Mesodermal cell (in vitro differentiated cells): Measurements from ENCODE around the gene ZBTB32.

Experiments used
- H3K27ac ChIP-seq: 2 replicates; pipeline ENCODE4 v1.7.0; 2013; ENCODE audit warnings: mild to moderate bottlenecking, low read depth, low read length, moderate library complexity; ENCODE audit not compliant: severe bottlenecking
- H3K36me3 ChIP-seq: 2 replicates; pipeline ENCODE4 v1.7.1; 2013; ENCODE audit warnings: mild to moderate bottlenecking, low read length, moderate library complexity; ENCODE audit not compliant: control insufficient read depth, insufficient read depth
- H3K4me1 ChIP-seq: one replicate; pipeline ENCODE4 v1.7.1; 2013; ENCODE audit warnings: mild to moderate bottlenecking, low read length; ENCODE audit not compliant: insufficient read depth, control insufficient read depth, poor library complexity, severe bottlenecking
- H3K4me3 ChIP-seq: 2 replicates; pipeline ENCODE4 v1.7.0; 2013; ENCODE audit warnings: low read length, control low read depth, mild to moderate bottlenecking; ENCODE audit not compliant: insufficient read depth, poor library complexity, severe bottlenecking; ENCODE audit errors: extremely low read depth
- H3K9me3 ChIP-seq: 2 replicates; pipeline ENCODE4 v1.7.1; 2013; ENCODE audit warnings: mild to moderate bottlenecking, low read length, moderate library complexity; ENCODE audit not compliant: control insufficient read depth
- whole genome bisulfite sequencing, 2 experiments: methylation state at CpG; one replicate each; pipeline ENCODE4 v1.1.5; 2013; ENCODE audit warnings: missing lambda C conversion rate in 2 of 2; ENCODE audit not compliant: insufficient coverage in 2 of 2; 5-methylcytosine and 5-hydroxymethylcytosine counted together

Gene ZBTB32

GRCh38 chr19:35695895-35696422 lies 8.4 kb upstream of the ZBTB32 start:
- 90% methylated on average over 2 of the region's 2 CpGs; no CpG with 5 or more reads in 1 of the 2 experiments for WGBS, 2 experiments
- Histone ChIP-seq H3K27ac (no peak overlapping the region), H3K9me3 (no peaks in the 10 kb centered on the region), H3K4me1 (no peaks in the 10 kb centered on the region), H3K4me3 (no peak overlapping the region), H3K36me3 (no peaks in the 10 kb centered on the region)

DNA sequence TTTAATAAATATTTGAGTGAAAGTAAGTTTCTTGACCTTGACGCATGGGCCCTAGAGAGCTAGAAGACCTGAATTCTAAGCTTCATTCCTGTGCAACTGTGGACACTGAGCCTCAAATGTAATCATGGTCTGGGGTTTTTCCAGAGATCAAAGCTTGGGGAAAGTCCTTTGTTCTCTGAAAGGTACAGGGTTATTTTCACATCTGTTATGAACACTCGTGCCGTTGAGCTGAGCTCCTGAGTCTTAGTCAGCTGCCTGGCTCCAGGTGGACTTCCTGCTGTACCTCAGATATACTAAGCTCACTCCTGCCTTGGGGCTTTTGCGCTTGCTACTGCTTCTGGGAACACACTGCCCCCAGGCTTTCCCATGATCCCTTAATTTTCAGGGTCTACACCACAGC lies 7.5 kb upstream of the ZBTB32 start:
- H3K27ac ChIP-seq, result no peak overlapping the region
- H3K4me3 ChIP-seq, result no peak overlapping the region
- H3K36me3 ChIP-seq, result no peaks in the 10 kb centered on the region
- no peaks in the 10 kb centered on the region for H3K4me1 ChIP-seq
- WGBS, 2 experiments, result 72 to 93% methylated on average over 4 of the region's 4 CpGs
- H3K9me3 ChIP-seq, result no peaks in the 10 kb centered on the region

GRCh38 chr19:35702223-35703012 lies 1.9 kb upstream of the ZBTB32 start:
- H3K4me3 ChIP-seq, result peak overlapping the region; percentile 41
- no peaks in the 10 kb centered on the region for H3K9me3 ChIP-seq
- H3K36me3 ChIP-seq, result no peaks in the 10 kb centered on the region
- no peak overlapping the region for H3K27ac ChIP-seq
- no peaks in the 10 kb centered on the region for H3K4me1 ChIP-seq
- 1 to 2% methylated on average over 41 to 46 of the region's 50 CpGs for WGBS, 2 experiments

GRCh38 chr19:35703343-35703742 lies 1.0 kb upstream of the ZBTB32 start:
- Histone ChIP-seq H3K9me3 (no peaks in the 10 kb centered on the region), H3K27ac (no peak overlapping the region), H3K4me3 (no peak overlapping the region), H3K36me3 (no peaks in the 10 kb centered on the region), H3K4me1 (no peaks in the 10 kb centered on the region)
- 57 to 70% methylated on average over 4 to 7 of the region's 9 CpGs for WGBS, 2 experiments

DNA sequence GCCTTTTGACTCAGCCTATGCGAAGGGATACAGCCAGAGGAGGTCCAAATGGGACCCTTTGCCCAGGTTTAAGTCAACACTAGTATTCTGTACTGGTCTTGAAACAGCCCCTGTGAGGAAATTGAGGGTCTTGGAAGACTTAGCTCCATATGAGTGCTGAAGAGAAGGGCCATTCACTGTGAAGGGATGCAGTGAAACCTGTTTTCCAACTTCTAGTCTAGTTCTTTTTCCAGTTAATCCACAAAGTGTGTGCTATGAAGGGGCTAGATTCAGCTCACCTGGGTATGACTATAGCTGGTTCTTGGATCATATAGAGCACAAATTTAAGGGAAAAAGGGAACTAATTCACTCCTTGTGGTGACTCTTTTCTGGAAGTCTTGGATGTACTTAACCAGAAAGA lies 4.0 kb downstream of the ZBTB32 start:
- H3K27ac ChIP-seq, result no peak overlapping the region
- no peak overlapping the region for H3K4me3 ChIP-seq

GRCh38 chr19:35710784-35711723 lies 6.7 kb downstream of the ZBTB32 start:
- no peaks in the 10 kb centered on the region for H3K9me3 ChIP-seq
- 45 to 55% methylated on average over 6 to 8 of the region's 13 CpGs for WGBS, 2 experiments
- no peak overlapping the region for H3K27ac ChIP-seq
- no peak overlapping the region for H3K4me3 ChIP-seq
- peaks cover 8% of the 10 kb centered on the region for H3K4me1 ChIP-seq
- H3K36me3 ChIP-seq, result no peaks in the 10 kb centered on the region

More for the DNA sequence above, 4.0 kb downstream of the ZBTB32 start:
- no peaks in the 10 kb centered on the region for H3K36me3 ChIP-seq
- no peaks in the 10 kb centered on the region for H3K9me3 ChIP-seq
- peaks cover 4% of the 10 kb centered on the region for H3K4me1 ChIP-seq
- 67% methylated on average over 1 of the region's 1 CpG; no CpG with 5 or more reads in 1 of the 2 experiments for WGBS, 2 experiments

DNA sequence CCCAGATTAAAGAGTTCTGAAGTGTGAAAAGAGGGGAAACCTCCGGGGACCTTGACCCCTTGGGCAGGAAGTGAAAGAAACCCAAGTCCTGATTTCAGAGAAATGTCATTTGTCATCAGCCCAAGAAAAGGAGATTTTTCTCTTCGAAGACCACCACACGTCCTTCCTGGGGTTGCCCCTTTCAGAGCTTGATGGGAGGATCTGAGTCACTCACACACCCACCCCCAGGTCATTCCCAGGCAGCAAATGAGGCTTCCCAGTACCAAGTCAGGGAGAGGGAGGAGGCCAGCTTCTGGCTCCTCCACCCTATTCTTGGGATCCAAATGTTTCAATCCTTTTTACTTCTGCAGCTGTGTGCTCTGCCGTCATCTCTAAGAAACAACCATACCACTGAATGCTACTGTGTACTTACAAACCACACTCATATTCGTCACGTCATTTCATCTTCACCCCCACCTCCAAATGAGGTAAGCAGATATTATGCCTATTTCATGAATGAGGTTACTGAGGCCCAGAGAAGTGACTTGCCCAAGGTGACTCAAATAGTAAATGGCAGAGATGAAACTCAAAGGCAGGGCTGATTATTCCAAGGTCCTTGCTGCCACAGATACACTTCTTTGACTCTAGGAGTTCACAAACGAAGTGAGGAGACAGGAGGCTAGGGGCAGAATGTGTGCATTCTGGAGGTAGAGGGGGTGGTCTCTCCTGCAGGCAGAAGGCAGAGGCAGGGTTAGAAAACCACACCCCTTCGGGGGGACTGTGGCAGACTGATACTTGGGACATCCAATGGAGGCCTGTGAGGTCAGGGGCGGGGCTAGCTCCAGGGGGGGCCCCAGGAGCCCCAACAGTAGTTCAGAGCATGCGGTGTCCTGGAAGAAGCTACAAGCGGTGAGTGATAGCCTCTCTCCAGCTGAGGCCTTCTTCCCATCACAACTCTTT lies 8.5 kb downstream of the ZBTB32 start:
- H3K4me3 ChIP-seq, result no peak overlapping the region
- no peaks in the 10 kb centered on the region for H3K9me3 ChIP-seq
- whole genome bisulfite sequencing, 2 experiments, result 76 to 87% methylated on average over 6 to 9 of the region's 11 CpGs
- no peak overlapping the region for H3K27ac ChIP-seq
- H3K36me3 ChIP-seq, result no peaks in the 10 kb centered on the region
- H3K4me1 ChIP-seq, result peaks cover 8% of the 10 kb centered on the region

DNA sequence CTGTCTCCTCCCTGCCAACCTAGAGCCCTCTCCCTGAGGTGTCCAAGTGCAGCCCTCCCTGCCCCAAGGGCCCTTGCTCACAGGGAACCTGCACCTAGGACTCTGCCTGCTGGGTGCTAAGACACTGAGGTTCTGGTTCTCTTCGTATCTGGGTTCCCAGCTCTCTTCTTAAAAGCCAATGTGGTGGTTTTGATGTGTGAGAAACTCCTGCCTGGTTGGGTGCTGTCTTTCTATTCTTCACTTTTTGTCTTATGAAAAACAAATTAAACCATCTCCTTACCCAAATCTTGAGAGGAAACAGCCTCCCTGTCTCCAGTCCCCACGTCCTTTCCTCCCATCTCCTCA lies 9.1 kb downstream of the ZBTB32 start:
- Histone ChIP-seq H3K4me3 (no peak overlapping the region), H3K27ac (no peak overlapping the region), H3K36me3 (no peaks in the 10 kb centered on the region), H3K9me3 (no peaks in the 10 kb centered on the region), H3K4me1 (peaks cover 8% of the 10 kb centered on the region)
- WGBS, 2 experiments, result 57 to 100% methylated on average over 1 of the region's 2 CpGs

GRCh38 chr19:35713904-35714495 lies 9.6 kb downstream of the ZBTB32 start:
- peaks cover 8% of the 10 kb centered on the region for H3K4me1 ChIP-seq
- WGBS, 2 experiments, result 85 to 94% methylated on average over 11 to 12 of the region's 12 CpGs
- H3K4me3 ChIP-seq, result no peak overlapping the region
- H3K27ac ChIP-seq, result no peak overlapping the region
- no peaks in the 10 kb centered on the region for H3K36me3 ChIP-seq
- H3K9me3 ChIP-seq, result no peaks in the 10 kb centered on the region
